ENCODE results near the gene SLC43A2. TPM values are rescaled to one million over a fixed set of nuclear protein-coding genes. Genes with fewer than 3 reads are reported as not detected.

SLC43A2 gene
- total and polyA plus RNA-seq, 10 of the 15 experiments (the other 5 are each of a cell fraction or from before 2014, with no cell fraction given) = 0.03 to 14.0 (median 5.3) TPM

- no TSS peak for BruUV-seq (replicated peaks)
- no peaks in the 10 kb centered on the region; the same call in 1 of the 2 replicates for H3K79me2 ChIP-seq (ENCODE audit: control insufficient read depth, insufficient read depth, low read length)
- SMC1A ChIA-PET (ENCODE audit: uncharacterized antibody, unreplicated experiment) = interaction anchor here (0.6 kb wide), 1 partner anchor 14 kb away, joined by 3 read pairs; no protein-coding TSS in a partner anchor
- H2AFZ ChIP-seq (ENCODE audit: control insufficient read depth, low read depth, low read length) = no peak overlapping the region
- RAD21 ChIA-PET (ENCODE audit: unreplicated experiment) = no interaction called here
- in situ Hi-C loops (cut with MboI) = loop anchor here (10.0 kb wide), 1 partner anchor 47 kb away; no protein-coding TSS in a partner anchor
- no peak overlapping the region for H3K4me2 ChIP-seq (ENCODE audit: control insufficient read depth, insufficient read depth)
- H3K9ac ChIP-seq (ENCODE audit: control insufficient read depth, insufficient read depth, low read length) = no peak overlapping the region
- H3K36me3 ChIP-seq (ENCODE audit: control insufficient read depth in 2 of 2, insufficient read depth in 2 of 2, low read length in 1 of 2) = no peaks in the 10 kb centered on the region
- no peak for ATAC-seq
- CTCF ChIA-PET = no interaction called here
- no peaks in the 10 kb centered on the region for H4K20me1 ChIP-seq (ENCODE audit: control insufficient read depth, insufficient read depth)
- intact Hi-C loops (cut with micrococcal nuclease; ENCODE audit: unreplicated experiment) = no loop called here
- FAIRE-seq = no peak
- POLR2A ChIA-PET = interaction anchor here (1.6 kb wide), 1 partner anchor 14 kb away, joined by 4 read pairs; no protein-coding TSS in a partner anchor
- H3K27me3 ChIP-seq (replicated peaks in 1 of 2; ENCODE audit: control insufficient read depth in 2 of 2, insufficient read depth in 2 of 2, low read length in 1 of 2) = no peaks in the 10 kb centered on the region
- no peak for DNase-seq (ENCODE audit: low read depth, low spot score)
- peaks cover 7% of the 10 kb centered on the region for H3K4me1 ChIP-seq (ENCODE audit: control insufficient read depth, insufficient read depth, low read length)
- no peak overlapping the region for H3K4me3 ChIP-seq
- no peaks in the 10 kb centered on the region for H3K9me3 ChIP-seq (replicated peaks; ENCODE audit: control insufficient read depth, insufficient read depth, low read length)
- 73% methylated on average over 22 of the region's 22 CpGs for WGBS (ENCODE audit: insufficient coverage, insufficient replicate concordance, low lambda C conversion rate, missing lambda C conversion rate)
- no peak overlapping the region for H3K27ac ChIP-seq (ENCODE audit: control insufficient read depth, insufficient read depth)
- TF ChIP-seq CBX3 (IDR thresholded peaks at IDR 0.05; ENCODE audit: borderline replicate concordance, low read depth) = no peak
- no peak for TF ChIP-seq MYB (IDR thresholded peaks at IDR 0.05; ENCODE audit: borderline replicate concordance, low read depth, low read length)
- TF ChIP-seq CEBPB (IDR thresholded peaks at IDR 0.05; ENCODE audit: borderline replicate concordance in 1 of 2, low read depth in 2 of 2, low read length in 2 of 2) = no peak
- no peak for TF ChIP-seq SREBF2 (IDR thresholded peaks at IDR 0.05; ENCODE audit: low read length)
- TF ChIP-seq ZNF217 (IDR thresholded peaks at IDR 0.05) = no peak
- no peak for TF ChIP-seq BCL11A (IDR thresholded peaks at IDR 0.05; ENCODE audit: low read depth, low read length)
- TF ChIP-seq ZNF24 (IDR thresholded peaks at IDR 0.05) = no peak
- TF ChIP-seq NFIC (IDR thresholded peaks at IDR 0.05; ENCODE audit: low read depth, low read length) = no peak
- TF ChIP-seq ZNF274 (IDR thresholded peaks at IDR 0.05; ENCODE audit: insufficient read depth, insufficient read length) = no peak
- no peak for TF ChIP-seq NRF1 (conservative IDR thresholded peaks at IDR 0.05; ENCODE audit: low read depth, low read length)
- no peak for TF ChIP-seq USF2 (IDR thresholded peaks at IDR 0.05; ENCODE audit: borderline replicate concordance, low read depth, low read length)
- TF ChIP-seq CUX1 (IDR thresholded peaks at IDR 0.05; ENCODE audit: insufficient replicate concordance, low read depth, low read length) = no peak
- TF ChIP-seq KDM1A (IDR thresholded peaks at IDR 0.05; ENCODE audit: borderline replicate concordance) = no peak
- TF ChIP-seq ATF2 (IDR thresholded peaks at IDR 0.05; ENCODE audit: low read length) = no peak
Observed at GRCh38 chr17:1621273-1621954, 7.2 kb downstream of the SLC43A2 start.

Data from GM12878 (cell line).